T-cell (primary cell): ENCODE data around the gene WNT8A. TPM values are rescaled to one million over a fixed set of nuclear protein-coding genes. Genes with fewer than 3 reads are reported as not detected.
A peak's percentile ranks its signal among the peaks of the same experiment; 100 is the strongest.

ENCODE experiments used
- ATAC-seq, 4 experiments: fragments of 200-7000 bp in 3 of 4; fragments of 150-1000 bp in 1 of 4; cut with Tn5 transposase; replicated peaks in 1 of 4; 1 replicate in 3 of 4; 2 replicates in 1 of 4; pipeline ENCODE4 v1.10.0; 2021; ENCODE audit warnings: moderate library complexity in 3 of 4, mild to moderate bottlenecking in 2 of 4, moderate number of reproducible peaks in 1 of 4
- CTCF ChIA-PET, 2 donors: fragments of 300-600 bp; sonication (Branson Sonifier 250); formaldehyde crosslinking; loops; one replicate each; lab custom pipeline; 2022; ENCODE audit warnings: antibody characterized with exemption in 2 of 2; lab: Charles Lee
- POLR2A ChIA-PET, 2 donors: fragments of 300-600 bp; sonication (Branson Sonifier 250); formaldehyde crosslinking; loops; one replicate each; lab custom pipeline; 2022; ENCODE audit warnings: antibody characterized with exemption in 2 of 2; lab: Charles Lee
- DNase-seq, 35 experiments: peaks; one replicate each; pipeline versions ENCODE4 v3.0.0 to v3.0.0-alpha.2; 2013 to 2023
- H3K27ac ChIP-seq: one replicate; pipeline ENCODE4 v1.5.1; 2013; ENCODE audit warnings: low read length
- H3K27me3 ChIP-seq, 2 experiments: replicated peaks in 1 of 2; 1 replicate in 1 of 2; 2 replicates in 1 of 2; pipeline versions ENCODE4 v1.6.1 to v1.7.0; 2013; ENCODE audit warnings: low read length in 1 of 2, mixed read lengths in 1 of 2; ENCODE audit not compliant: control insufficient read depth in 2 of 2, insufficient read depth in 2 of 2; ENCODE audit errors: extremely low read depth in 1 of 2
- H3K36me3 ChIP-seq, 2 donors: 1 replicate in 1 of 2; 2 replicates in 1 of 2; pipeline versions ENCODE4 v1.6.1 to v1.7.0; 2013; ENCODE audit warnings: low read length in 1 of 2; ENCODE audit not compliant: control insufficient read depth in 2 of 2, insufficient read depth in 1 of 2; ENCODE audit errors: extremely low read depth in 1 of 2
- H3K4me1 ChIP-seq, 2 experiments: 1 replicate in 1 of 2; 2 replicates in 1 of 2; pipeline versions ENCODE4 v1.6.1 to v1.7.0; 2013; ENCODE audit warnings: low read length in 2 of 2, mixed read lengths in 1 of 2; ENCODE audit not compliant: insufficient read depth in 2 of 2, control insufficient read depth in 1 of 2; ENCODE audit errors: extremely low read depth in 1 of 2
- H3K4me3 ChIP-seq, 2 donors: 1 replicate in 1 of 2; 2 replicates in 1 of 2; pipeline versions ENCODE4 v1.5.1 to v1.7.0; 2013; ENCODE audit warnings: mild to moderate bottlenecking in 2 of 2, low read length in 1 of 2, moderate library complexity in 1 of 2; ENCODE audit not compliant: control insufficient read depth in 1 of 2; ENCODE audit errors: extremely low read depth in 1 of 2
- H3K9me3 ChIP-seq: 2 replicates; pipeline ENCODE4 v1.7.0; 2013
- H3K27ac Mint-ChIP-seq, 2 donors: one replicate each; pipeline ENCODE4 v1.8.0; 2020 to 2021; ENCODE audit warnings: mild to moderate bottlenecking in 2 of 2, mixed read lengths in 2 of 2
- H3K27me3 Mint-ChIP-seq, 2 donors: one replicate each; pipeline ENCODE4 v1.8.0; 2021 to 2022; ENCODE audit warnings: mixed read lengths in 2 of 2
- H3K36me3 Mint-ChIP-seq: one replicate; pipeline ENCODE4 v1.8.0; 2021; ENCODE audit warnings: mixed read lengths
- H3K4me1 Mint-ChIP-seq, 3 donors: one replicate each; pipeline ENCODE4 v1.8.0; 2020 to 2022; ENCODE audit warnings: mixed read lengths in 3 of 3, mild to moderate bottlenecking in 1 of 3
- H3K4me3 Mint-ChIP-seq, 3 donors: one replicate each; pipeline ENCODE4 v1.8.0; 2020 to 2022; ENCODE audit warnings: mild to moderate bottlenecking in 3 of 3, mixed read lengths in 3 of 3, moderate library complexity in 3 of 3
- H3K9me3 Mint-ChIP-seq, 3 donors: one replicate each; pipeline ENCODE4 v1.8.0; 2020 to 2022; ENCODE audit warnings: mixed read lengths in 3 of 3
- WGBS: methylation state at CpG from one replicate; pipeline ENCODE4 v1.1.5; 2013; ENCODE audit warnings: missing lambda C conversion rate; ENCODE audit not compliant: insufficient coverage; 5-methylcytosine and 5-hydroxymethylcytosine counted together
- total RNA-seq, 35 experiments: library from RNA in 6 of 35; stranded (reverse) in 6 of 35; fragments of 120-200 nt in 1 of 35; gene quantifications; one replicate each; pipeline versions ENCODE4 v1.2.1 to v1.2.4 and lab custom pipeline; 2013 to 2026

The WNT8A gene
- total RNA-seq, 5 donors from 2014 or later (not counting 1 experiment from before 2014, with no cell fraction given): not detected

- Mint-ChIP-seq H3K27ac (peak overlapping the region in 1 of 2 donors; percentile 64), H3K36me3 (no peaks in the 10 kb centered on the region), H3K4me1 (peaks cover 34 to 56% (median 36%) of the 10 kb centered on the region in 3 donors), H3K9me3 (no peaks in the 10 kb centered on the region), H3K27me3 (peaks cover 3 to 11% of the 10 kb centered on the region in 2 donors), H3K4me3 (no peak overlapping the region)
- H3K36me3 ChIP-seq: no peaks in the 10 kb centered on the region
- CTCF ChIA-PET: interaction anchor here (0.7 to 1.0 kb wide), 2 partner anchors 18 to 53 kb away, joined by 3 to 4 read pairs; no protein-coding TSS in a partner anchor
- H3K4me1 ChIP-seq: peaks cover 8 to 47% of the 10 kb centered on the region in 2 experiments
- ATAC-seq: no peak
- 50% methylated on average over 2 of the region's 4 CpGs for WGBS
- H3K4me3 ChIP-seq: no peak overlapping the region
- no peak overlapping the region for H3K27ac ChIP-seq
- no peaks in the 10 kb centered on the region for H3K9me3 ChIP-seq
- peaks cover 0 to 12% of the 10 kb centered on the region in 2 experiments for H3K27me3 ChIP-seq
- DNase-seq: no peak
- POLR2A ChIA-PET: interaction anchor here in 1 of 2 donors (0.7 kb wide), 1 partner anchor 1049 kb away, joined by 13 read pairs; no protein-coding TSS in a partner anchor
These were observed 11.5 kb downstream of the WNT8A start for GRCh38 chr5:138095100-138095907.

GRCh38 chr5:138096363-138096762, 12.5 kb downstream of the WNT8A start:
- 80% methylated on average over 1 of the region's 2 CpGs for WGBS
- H3K9me3 Mint-ChIP-seq: no peaks in the 10 kb centered on the region
- peak overlapping the region in 1 of 2 donors; percentile 35 for H3K27ac Mint-ChIP-seq
- Histone ChIP-seq H3K36me3 (no peaks in the 10 kb centered on the region), H3K27ac (no peak overlapping the region), H3K4me3 (no peak overlapping the region), H3K27me3 (peaks cover 0 to 9% of the 10 kb centered on the region in 2 experiments), H3K9me3 (no peaks in the 10 kb centered on the region), H3K4me1 (peaks cover 8 to 47% of the 10 kb centered on the region in 2 experiments)
- DNase-seq: no peak
- peaks cover 6 to 8% of the 10 kb centered on the region in 2 donors for H3K27me3 Mint-ChIP-seq
- no peak for ATAC-seq
- H3K4me3 Mint-ChIP-seq: peak overlapping the region in 1 of 3 donors; percentile 11
- H3K4me1 Mint-ChIP-seq: peaks cover 34 to 56% (median 36%) of the 10 kb centered on the region in 3 donors
- no peaks in the 10 kb centered on the region for H3K36me3 Mint-ChIP-seq
- ChIA-PET CTCF (no interaction called here), POLR2A (no interaction called here)

GRCh38 chr5:138096997-138097828, 13.4 kb downstream of the WNT8A start:
- DNase-seq (no peak), ATAC-seq (no peak)
- Mint-ChIP-seq H3K4me3 (no peak overlapping the region), H3K9me3 (no peaks in the 10 kb centered on the region), H3K27me3 (peaks cover 6 to 8% of the 10 kb centered on the region in 2 donors), H3K27ac (no peak overlapping the region), H3K36me3 (no peaks in the 10 kb centered on the region), H3K4me1 (peaks cover 32 to 56% (median 34%) of the 10 kb centered on the region in 3 donors)
- H3K27me3 ChIP-seq: peaks cover 0 to 12% of the 10 kb centered on the region in 2 experiments
- peaks cover 7 to 42% of the 10 kb centered on the region in 2 experiments for H3K4me1 ChIP-seq
- H3K4me3 ChIP-seq: no peak overlapping the region
- ChIA-PET POLR2A (interaction anchor here in 1 of 2 donors (0.5 kb wide), 1 partner anchor 76 kb away, joined by 3 read pairs; no protein-coding TSS in a partner anchor), CTCF (no interaction called here)
- H3K9me3 ChIP-seq: no peaks in the 10 kb centered on the region
- no peak overlapping the region for H3K27ac ChIP-seq
- 92% methylated on average over 5 of the region's 11 CpGs for WGBS
- H3K36me3 ChIP-seq: no peaks in the 10 kb centered on the region

- WGBS: 66% methylated on average over 4 of the region's 7 CpGs
- Mint-ChIP-seq H3K4me3 (no peak overlapping the region), H3K27me3 (peaks cover 6 to 14% of the 10 kb centered on the region in 2 donors), H3K4me1 (peaks cover 0 to under 1% (median 0%) of the 10 kb centered on the region in 3 donors), H3K27ac (no peak overlapping the region), H3K36me3 (no peaks in the 10 kb centered on the region), H3K9me3 (no peaks in the 10 kb centered on the region)
- no peaks in the 10 kb centered on the region for H3K36me3 ChIP-seq
- H3K27ac ChIP-seq: no peak overlapping the region
- ChIA-PET CTCF (interaction anchor here in 1 of 2 donors (0.6 kb wide), 1 partner anchor 397 kb away, joined by 3 read pairs; no protein-coding TSS in a partner anchor), POLR2A (interaction anchor here in 1 of 2 donors (0.6 kb wide), 1 partner anchor 103 kb away, joined by 3 read pairs; no protein-coding TSS in a partner anchor)
- H3K27me3 ChIP-seq: peaks cover 0 to 8% of the 10 kb centered on the region in 2 experiments
- H3K4me3 ChIP-seq: no peak overlapping the region
- H3K4me1 ChIP-seq: no peaks in the 10 kb centered on the region
- ATAC-seq (no peak), DNase-seq (no peak)
- H3K9me3 ChIP-seq: no peaks in the 10 kb centered on the region
These were observed 18.9 kb downstream of the WNT8A start for GRCh38 chr5:138102454-138103318.

GRCh38 chr5:138103319-138103637, 19.4 kb downstream of the WNT8A start:
- Mint-ChIP-seq H3K4me1 (no peaks in the 10 kb centered on the region), H3K27ac (no peak overlapping the region), H3K36me3 (no peaks in the 10 kb centered on the region), H3K27me3 (peaks cover 6 to 14% of the 10 kb centered on the region in 2 donors), H3K9me3 (no peaks in the 10 kb centered on the region), H3K4me3 (no peak overlapping the region)
- Histone ChIP-seq H3K4me1 (no peaks in the 10 kb centered on the region), H3K27ac (no peak overlapping the region), H3K27me3 (peaks cover 0 to 3% of the 10 kb centered on the region in 2 experiments), H3K4me3 (no peak overlapping the region), H3K36me3 (no peaks in the 10 kb centered on the region), H3K9me3 (no peaks in the 10 kb centered on the region)
- CTCF ChIA-PET: interaction anchor here in 1 of 2 donors (0.6 kb wide), 1 partner anchor 939 kb away, joined by 3 read pairs; no protein-coding TSS in a partner anchor
- no peak for DNase-seq
- POLR2A ChIA-PET: no interaction called here
- WGBS: no CpG with 5 or more reads among the region's 3 CpGs
- ATAC-seq: no peak
